ENCODE data around the gene ELAVL2. TPM values are rescaled to one million over a fixed set of nuclear protein-coding genes. Genes with fewer than 3 reads are reported as not detected.

Gene ELAVL2
- total RNA-seq, 1 experiment from 2014 or later = not detected

GRCh38 chr9:23682352-23682751 is 143.7 kb downstream of the ELAVL2 start:
- Histone ChIP-seq H3K4me1 (replicated peaks; ENCODE audit: insufficient read depth) (peaks cover 38% of the 10 kb centered on the region), H4K20me1 (ENCODE audit: insufficient read depth) (no peaks in the 10 kb centered on the region), H3K9me2 (ENCODE audit: insufficient read depth) (no peaks in the 10 kb centered on the region), H3K27ac (no peak overlapping the region), H3K4me3 (no peak overlapping the region), H3K36me3 (ENCODE audit: low read depth) (no peaks in the 10 kb centered on the region), H3K79me2 (ENCODE audit: low read depth) (no peaks in the 10 kb centered on the region), H3K27me3 (ENCODE audit: insufficient read depth, low read depth) (no peaks in the 10 kb centered on the region), H3K4me2 (no peak overlapping the region), H3F3A (ENCODE audit: insufficient read depth, low read depth) (0 out of 2 replicates have a peak, but pooled peaks cover 10% of the 10 kb centered on the region), H3K9me3 (ENCODE audit: insufficient read depth, low read depth) (no peaks in the 10 kb centered on the region), H2AFZ (no peak overlapping the region)
- POLR2A ChIA-PET (ENCODE audit: unreplicated experiment) = no interaction called here
- CTCF ChIA-PET = no interaction called here
- TF ChIP-seq EZH2 (IDR thresholded peaks at IDR 0.05; ENCODE audit: low read depth) = no peak
- TF ChIP-seq, protein P1, sequence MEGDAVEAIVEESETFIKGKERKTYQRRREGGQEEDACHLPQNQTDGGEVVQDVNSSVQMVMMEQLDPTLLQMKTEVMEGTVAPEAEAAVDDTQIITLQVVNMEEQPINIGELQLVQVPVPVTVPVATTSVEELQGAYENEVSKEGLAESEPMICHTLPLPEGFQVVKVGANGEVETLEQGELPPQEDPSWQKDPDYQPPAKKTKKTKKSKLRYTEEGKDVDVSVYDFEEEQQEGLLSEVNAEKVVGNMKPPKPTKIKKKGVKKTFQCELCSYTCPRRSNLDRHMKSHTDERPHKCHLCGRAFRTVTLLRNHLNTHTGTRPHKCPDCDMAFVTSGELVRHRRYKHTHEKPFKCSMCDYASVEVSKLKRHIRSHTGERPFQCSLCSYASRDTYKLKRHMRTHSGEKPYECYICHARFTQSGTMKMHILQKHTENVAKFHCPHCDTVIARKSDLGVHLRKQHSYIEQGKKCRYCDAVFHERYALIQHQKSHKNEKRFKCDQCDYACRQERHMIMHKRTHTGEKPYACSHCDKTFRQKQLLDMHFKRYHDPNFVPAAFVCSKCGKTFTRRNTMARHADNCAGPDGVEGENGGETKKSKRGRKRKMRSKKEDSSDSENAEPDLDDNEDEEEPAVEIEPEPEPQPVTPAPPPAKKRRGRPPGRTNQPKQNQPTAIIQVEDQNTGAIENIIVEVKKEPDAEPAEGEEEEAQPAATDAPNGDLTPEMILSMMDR (conservative IDR thresholded peaks at IDR 0.05) = no peak
- no peak for DNase-seq
- no TSS peak for BruUV-seq (replicated peaks)
- intact Hi-C loops (cut with micrococcal nuclease; ENCODE audit: unreplicated experiment) = no loop called here

- H3K79me2 ChIP-seq (ENCODE audit: low read depth) = no peaks in the 10 kb centered on the region
- no peak overlapping the region for H3K4me3 ChIP-seq
- H3K27me3 ChIP-seq (ENCODE audit: insufficient read depth, low read depth) = no peaks in the 10 kb centered on the region
- TF ChIP-seq EZH2 (IDR thresholded peaks at IDR 0.05; ENCODE audit: low read depth) = no peak
- TF ChIP-seq, protein P1 (conservative IDR thresholded peaks at IDR 0.05) = no peak
- no peak overlapping the region for H3K27ac ChIP-seq
- CTCF ChIA-PET = no interaction called here
- no TSS peak for BruUV-seq (replicated peaks)
- H3K4me2 ChIP-seq = no peak overlapping the region
- H3K36me3 ChIP-seq (ENCODE audit: low read depth) = no peaks in the 10 kb centered on the region
- H3K4me1 ChIP-seq (replicated peaks; ENCODE audit: insufficient read depth) = peaks cover under 1% of the 10 kb centered on the region
- H4K20me1 ChIP-seq (ENCODE audit: insufficient read depth) = no peaks in the 10 kb centered on the region
- H2AFZ ChIP-seq = no peak overlapping the region
- intact Hi-C loops (cut with micrococcal nuclease; ENCODE audit: unreplicated experiment) = no loop called here
- DNase-seq = no peak
- POLR2A ChIA-PET (ENCODE audit: unreplicated experiment) = no interaction called here
- no peaks in the 10 kb centered on the region for H3K9me3 ChIP-seq (ENCODE audit: insufficient read depth, low read depth)
- no peaks in the 10 kb centered on the region for H3K9me2 ChIP-seq (ENCODE audit: insufficient read depth)
- H3F3A ChIP-seq (ENCODE audit: insufficient read depth, low read depth) = no peaks in the 10 kb centered on the region
These were observed 148.6 kb downstream of the ELAVL2 start for GRCh38 chr9:23677446-23677845.

DNA sequence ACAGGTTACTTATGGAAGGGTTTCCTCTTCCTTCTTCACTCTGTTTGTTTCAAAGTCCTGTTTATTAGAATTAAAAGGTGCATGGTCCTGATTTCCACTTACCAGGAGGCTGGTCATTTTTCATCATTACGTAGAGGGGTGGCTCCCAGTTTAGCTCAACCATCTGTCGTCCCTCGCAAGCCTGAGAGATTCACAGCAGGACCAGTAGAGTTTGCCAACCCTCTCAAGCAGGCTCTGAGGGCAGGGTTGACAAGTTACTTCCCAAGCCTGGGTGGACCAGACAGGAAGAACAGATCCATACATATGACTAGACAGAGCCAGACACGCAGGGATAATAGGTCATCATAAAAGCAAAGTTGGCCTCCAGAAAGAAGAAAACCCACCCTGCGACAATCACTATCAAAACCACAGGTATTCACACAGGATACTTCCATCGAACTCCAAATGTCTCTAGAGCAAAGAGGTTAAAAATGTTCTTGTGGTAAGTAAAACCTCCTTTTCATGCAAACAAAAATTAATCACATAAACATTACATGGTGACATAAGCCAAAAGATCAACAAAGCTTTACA is 151.9 kb downstream of the ELAVL2 start:
- no TSS peak for BruUV-seq (replicated peaks)
- no peak overlapping the region for H3K4me2 ChIP-seq
- no peak for DNase-seq
- intact Hi-C loops (cut with micrococcal nuclease; ENCODE audit: unreplicated experiment) = no loop called here
- no peaks in the 10 kb centered on the region for H3K36me3 ChIP-seq (ENCODE audit: low read depth)
- no peaks in the 10 kb centered on the region for H3K9me2 ChIP-seq (ENCODE audit: insufficient read depth)
- TF ChIP-seq EZH2 (IDR thresholded peaks at IDR 0.05; ENCODE audit: low read depth) = no peak
- TF ChIP-seq, protein P1 (conservative IDR thresholded peaks at IDR 0.05) = no peak
- no peaks in the 10 kb centered on the region for H3K79me2 ChIP-seq (ENCODE audit: low read depth)
- H3K27me3 ChIP-seq (ENCODE audit: insufficient read depth, low read depth) = no peaks in the 10 kb centered on the region
- H3F3A ChIP-seq (ENCODE audit: insufficient read depth, low read depth) = no peaks in the 10 kb centered on the region
- H3K4me1 ChIP-seq (replicated peaks; ENCODE audit: insufficient read depth) = no peaks in the 10 kb centered on the region
- H2AFZ ChIP-seq = no peak overlapping the region
- no peaks in the 10 kb centered on the region for H4K20me1 ChIP-seq (ENCODE audit: insufficient read depth)
- no peak overlapping the region for H3K4me3 ChIP-seq
- no peaks in the 10 kb centered on the region for H3K9me3 ChIP-seq (ENCODE audit: insufficient read depth, low read depth)
- H3K27ac ChIP-seq = no peak overlapping the region
- CTCF ChIA-PET = no interaction called here
- POLR2A ChIA-PET (ENCODE audit: unreplicated experiment) = no interaction called here
